Activated naive CD4-positive, alpha-beta T cell treated with anti-CD3 and anti-CD28 coated beads, Interleukin-2, amount 50 U/mL, for 24 hours (primary cell): ENCODE results near the gene LRRC28.

Experiments
- H3K27ac Mint-ChIP-seq: one replicate; pipeline ENCODE4 v1.8.0; 2021; ENCODE audit warnings: mild to moderate bottlenecking, mixed read lengths
- H3K27me3 Mint-ChIP-seq: one replicate; pipeline ENCODE4 v1.8.0; 2021; ENCODE audit warnings: mixed read lengths
- H3K36me3 Mint-ChIP-seq: one replicate; pipeline ENCODE4 v1.8.0; 2021; ENCODE audit warnings: mixed read lengths
- H3K4me1 Mint-ChIP-seq: one replicate; pipeline ENCODE4 v1.8.0; 2021; ENCODE audit warnings: mixed read lengths
- H3K4me3 Mint-ChIP-seq: one replicate; pipeline ENCODE4 v1.8.0; 2021; ENCODE audit warnings: mild to moderate bottlenecking, mixed read lengths
- H3K9me3 Mint-ChIP-seq: one replicate; pipeline ENCODE4 v1.8.0; 2021; ENCODE audit warnings: mixed read lengths

The LRRC28 gene

GRCh38 chr15:99423186-99424130, 172.2 kb downstream of the LRRC28 start:
- Mint-ChIP-seq H3K27ac (peak overlapping the region; percentile 71), H3K9me3 (no peaks in the 10 kb centered on the region), H3K27me3 (no peaks in the 10 kb centered on the region), H3K4me3 (no peak overlapping the region), H3K36me3 (peaks cover 2% of the 10 kb centered on the region), H3K4me1 (peaks cover 81% of the 10 kb centered on the region)

GRCh38 chr15:99424131-99424571, 172.9 kb downstream of the LRRC28 start:
- H3K4me3 Mint-ChIP-seq, result no peak overlapping the region
- no peaks in the 10 kb centered on the region for H3K27me3 Mint-ChIP-seq
- H3K27ac Mint-ChIP-seq, result no peak overlapping the region
- H3K36me3 Mint-ChIP-seq, result peaks cover 2% of the 10 kb centered on the region
- H3K9me3 Mint-ChIP-seq, result no peaks in the 10 kb centered on the region
- peaks cover 84% of the 10 kb centered on the region for H3K4me1 Mint-ChIP-seq

- H3K9me3 Mint-ChIP-seq, result no peaks in the 10 kb centered on the region
- peaks cover 76% of the 10 kb centered on the region for H3K4me1 Mint-ChIP-seq
- no peaks in the 10 kb centered on the region for H3K27me3 Mint-ChIP-seq
- H3K36me3 Mint-ChIP-seq, result peaks cover 2% of the 10 kb centered on the region
- H3K4me3 Mint-ChIP-seq, result peak overlapping the region; percentile 67
- peak overlapping the region; percentile 95 for H3K27ac Mint-ChIP-seq
Measured at GRCh38 chr15:99424978-99425656, 173.8 kb downstream of the LRRC28 start.

GRCh38 chr15:99425657-99426301, 174.5 kb downstream of the LRRC28 start:
- Mint-ChIP-seq H3K4me3 (peak overlapping the region; percentile 51), H3K4me1 (peaks cover 69% of the 10 kb centered on the region), H3K9me3 (no peaks in the 10 kb centered on the region), H3K27me3 (no peaks in the 10 kb centered on the region), H3K27ac (peak overlapping the region; percentile 62), H3K36me3 (peaks cover 2% of the 10 kb centered on the region)

- Mint-ChIP-seq H3K27ac (no peak overlapping the region), H3K36me3 (peaks cover 2% of the 10 kb centered on the region), H3K9me3 (no peaks in the 10 kb centered on the region), H3K4me1 (peaks cover 67% of the 10 kb centered on the region), H3K4me3 (peak overlapping the region; percentile 11), H3K27me3 (no peaks in the 10 kb centered on the region)
Measured at GRCh38 chr15:99426431-99427105, 175.3 kb downstream of the LRRC28 start.

- Mint-ChIP-seq H3K27me3 (no peaks in the 10 kb centered on the region), H3K4me1 (peaks cover 67% of the 10 kb centered on the region), H3K9me3 (no peaks in the 10 kb centered on the region), H3K4me3 (no peak overlapping the region), H3K27ac (peak overlapping the region; percentile 19), H3K36me3 (peaks cover 2% of the 10 kb centered on the region)
Measured at GRCh38 chr15:99427210-99427609, 175.9 kb downstream of the LRRC28 start.

GRCh38 chr15:99427668-99428361, 176.5 kb downstream of the LRRC28 start:
- Mint-ChIP-seq H3K36me3 (peaks cover under 1% of the 10 kb centered on the region), H3K9me3 (no peaks in the 10 kb centered on the region), H3K27me3 (no peaks in the 10 kb centered on the region), H3K4me1 (peaks cover 69% of the 10 kb centered on the region), H3K4me3 (no peak overlapping the region), H3K27ac (peak overlapping the region; percentile 19)

GRCh38 chr15:99429681-99430081, 178.4 kb downstream of the LRRC28 start:
- Mint-ChIP-seq H3K27me3 (no peaks in the 10 kb centered on the region), H3K36me3 (no peaks in the 10 kb centered on the region), H3K9me3 (no peaks in the 10 kb centered on the region), H3K4me3 (no peak overlapping the region), H3K27ac (no peak overlapping the region), H3K4me1 (peaks cover 68% of the 10 kb centered on the region)

GRCh38 chr15:99430881-99431401, 179.7 kb downstream of the LRRC28 start:
- Mint-ChIP-seq H3K27ac (peak overlapping the region; percentile 30), H3K9me3 (no peaks in the 10 kb centered on the region), H3K4me3 (no peak overlapping the region)

GRCh38 chr15:99431661-99432091, 180.4 kb downstream of the LRRC28 start:
- Mint-ChIP-seq H3K27ac (peak overlapping the region; percentile 30), H3K4me1 (peaks cover 62% of the 10 kb centered on the region)

More at GRCh38 chr15:99430881-99431401, 179.7 kb downstream of the LRRC28 start:
- peaks cover 69% of the 10 kb centered on the region for H3K4me1 Mint-ChIP-seq
- no peaks in the 10 kb centered on the region for H3K36me3 Mint-ChIP-seq
- no peaks in the 10 kb centered on the region for H3K27me3 Mint-ChIP-seq

GRCh38 chr15:99432271-99433025, 181.2 kb downstream of the LRRC28 start:
- Mint-ChIP-seq H3K4me3 (no peak overlapping the region), H3K4me1 (peaks cover 62% of the 10 kb centered on the region), H3K27ac (no peak overlapping the region), H3K9me3 (no peaks in the 10 kb centered on the region), H3K27me3 (no peaks in the 10 kb centered on the region), H3K36me3 (no peaks in the 10 kb centered on the region)

More at GRCh38 chr15:99431661-99432091, 180.4 kb downstream of the LRRC28 start:
- no peaks in the 10 kb centered on the region for H3K27me3 Mint-ChIP-seq
- H3K4me3 Mint-ChIP-seq, result no peak overlapping the region
- H3K9me3 Mint-ChIP-seq, result no peaks in the 10 kb centered on the region
- no peaks in the 10 kb centered on the region for H3K36me3 Mint-ChIP-seq

- no peak overlapping the region for H3K4me3 Mint-ChIP-seq
- H3K36me3 Mint-ChIP-seq, result no peaks in the 10 kb centered on the region
- H3K4me1 Mint-ChIP-seq, result peaks cover 63% of the 10 kb centered on the region
- no peaks in the 10 kb centered on the region for H3K9me3 Mint-ChIP-seq
- no peak overlapping the region for H3K27ac Mint-ChIP-seq
- H3K27me3 Mint-ChIP-seq, result no peaks in the 10 kb centered on the region
Measured at GRCh38 chr15:99433026-99433756, 181.9 kb downstream of the LRRC28 start.

GRCh38 chr15:99433757-99434450, 182.6 kb downstream of the LRRC28 start:
- Mint-ChIP-seq H3K27ac (no peak overlapping the region), H3K36me3 (no peaks in the 10 kb centered on the region), H3K4me1 (peaks cover 68% of the 10 kb centered on the region), H3K4me3 (no peak overlapping the region), H3K27me3 (no peaks in the 10 kb centered on the region), H3K9me3 (no peaks in the 10 kb centered on the region)
